ENCODE measurements around the gene UBE2U.
"Not testable (repeated sequence)": the region's sequence is repeated elsewhere in the genome, so short reads cannot be mapped to it uniquely, and the experiment has no call there.

UBE2U gene

DNA sequence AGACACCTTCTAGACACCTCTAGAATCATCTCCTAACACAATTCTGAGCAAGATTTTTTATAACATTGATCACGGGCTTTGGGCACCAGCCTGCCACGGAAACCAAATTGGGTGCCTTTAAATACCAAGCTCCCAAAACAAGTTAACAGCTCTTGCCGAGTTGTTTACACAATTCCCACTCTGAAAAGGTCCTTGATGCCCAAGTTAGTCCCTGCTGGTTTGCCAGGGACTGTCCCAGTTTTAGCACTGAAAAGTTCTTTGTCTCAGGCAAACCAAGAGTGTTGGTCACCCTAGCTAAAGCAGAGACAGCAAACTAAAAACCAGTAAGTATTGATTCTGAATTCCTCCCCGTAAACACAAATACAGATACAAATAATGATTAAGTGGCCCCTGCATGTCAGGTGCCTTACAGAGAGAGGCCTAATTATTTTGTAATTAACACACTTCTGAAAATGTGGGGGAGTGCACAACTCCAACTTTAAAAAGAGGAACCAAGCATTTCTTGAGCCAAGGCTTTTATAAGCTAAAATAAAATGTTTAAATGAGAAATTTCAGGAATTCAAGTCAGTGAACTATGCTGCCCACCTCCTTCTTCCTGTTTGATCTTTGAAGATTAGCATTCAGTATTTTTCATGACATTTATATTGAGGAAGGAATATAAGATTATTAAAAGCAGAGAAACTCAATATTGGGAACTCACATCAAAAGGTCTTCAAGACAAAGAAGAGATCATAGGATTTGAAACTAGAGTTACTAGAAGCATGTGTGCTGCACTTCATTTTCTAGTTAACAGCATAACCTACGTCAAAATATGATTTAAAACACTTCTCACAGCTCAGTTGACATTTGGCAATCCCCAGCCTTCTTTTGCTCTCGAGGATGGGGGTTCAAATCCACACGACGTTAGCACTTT lies 9.0 kb upstream of the UBE2U start:
- no peak for DNase-seq

DNA sequence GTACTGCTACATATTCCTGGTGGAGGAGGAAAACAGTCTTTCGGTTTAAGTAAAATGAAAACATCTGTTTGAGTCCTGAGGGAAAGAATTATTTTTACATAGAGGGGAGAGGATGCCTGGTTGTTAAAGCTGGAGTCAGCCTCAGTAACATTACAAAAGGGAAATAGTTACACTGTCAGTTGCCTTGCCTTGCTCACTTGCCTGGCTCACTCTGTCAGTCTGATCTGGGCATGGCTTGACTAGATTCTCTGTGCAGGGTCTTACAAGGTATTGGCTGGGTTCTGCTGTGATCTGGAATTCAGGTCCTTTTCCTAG lies 8.4 kb upstream of the UBE2U start:
- no peak for DNase-seq

DNA sequence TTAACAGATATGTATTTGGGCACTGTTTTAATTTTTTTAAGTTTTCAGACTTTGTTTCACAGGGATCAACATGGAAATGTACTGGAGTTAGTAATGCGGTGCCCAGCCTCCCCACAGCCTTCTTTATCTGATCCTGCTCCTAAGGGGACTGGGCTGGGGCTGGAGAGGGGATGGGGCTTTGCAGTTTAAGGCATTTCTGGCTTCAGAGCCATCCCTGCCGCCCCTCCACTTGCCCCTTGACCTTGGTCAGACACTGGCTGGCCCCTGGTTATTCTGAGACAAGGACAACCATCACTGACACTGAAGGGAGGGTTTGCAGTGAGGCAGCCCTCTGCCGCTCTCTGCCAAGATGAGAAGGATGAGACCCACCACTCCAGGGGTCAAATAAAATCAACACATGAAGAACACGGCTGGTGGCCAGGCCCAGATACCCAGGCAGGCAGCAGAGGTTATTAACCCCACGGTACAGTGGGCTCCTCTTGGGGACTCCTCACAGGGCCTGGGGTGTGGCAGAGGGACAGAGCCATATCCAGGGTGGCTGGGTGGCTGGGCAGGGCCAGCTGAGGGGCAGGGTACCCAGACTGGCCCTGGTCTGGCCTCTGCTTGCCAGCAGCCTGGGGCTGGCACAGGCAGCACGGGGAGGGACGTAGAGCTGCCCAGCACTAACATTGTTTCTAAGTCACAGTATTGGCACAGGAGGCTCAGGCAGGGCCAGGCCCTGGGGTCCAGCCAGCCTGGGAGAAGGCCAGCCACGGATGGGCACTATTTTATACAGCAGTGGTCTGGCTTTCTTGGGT lies 7.2 kb upstream of the UBE2U start:
- DNase-seq = no peak

DNA sequence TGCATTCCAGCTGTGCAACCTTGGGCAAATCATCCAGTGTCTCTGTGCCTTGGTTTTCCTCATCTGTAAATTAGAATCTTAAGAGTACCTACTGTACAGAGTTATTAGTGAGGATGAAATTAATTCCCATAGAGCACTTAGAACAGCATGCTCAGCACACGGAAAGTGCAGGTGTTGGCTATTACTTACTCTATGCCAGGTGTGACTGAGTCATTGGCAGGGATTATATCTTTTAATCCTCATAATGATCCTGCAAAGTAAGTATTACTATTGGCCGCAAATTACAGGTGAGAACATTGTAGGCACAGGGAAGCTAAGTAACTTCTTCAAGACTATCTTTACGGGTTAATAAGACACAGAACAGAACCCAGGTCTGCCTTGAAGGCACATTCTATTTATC lies 6.3 kb upstream of the UBE2U start:
- no peak for DNase-seq

DNA sequence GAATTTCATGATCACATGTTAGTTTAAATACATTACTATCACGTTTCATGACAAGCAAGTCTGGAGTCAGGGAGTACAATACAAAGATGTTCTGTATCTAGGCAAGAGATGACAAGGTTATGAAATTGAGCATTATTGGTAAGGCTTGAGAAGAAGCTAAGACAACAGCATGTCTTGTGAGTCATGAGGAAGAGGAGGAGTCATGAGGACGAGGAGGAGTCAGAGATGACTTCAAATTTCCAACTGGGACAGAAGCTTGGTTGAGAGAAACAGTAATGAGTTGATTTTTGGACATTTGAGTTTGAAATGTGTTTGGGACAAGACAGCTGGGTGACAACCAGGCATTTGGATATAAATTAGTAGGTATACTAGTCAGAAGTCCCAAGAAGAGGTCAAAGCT lies 4.3 kb upstream of the UBE2U start:
- no peak for DNase-seq

DNA sequence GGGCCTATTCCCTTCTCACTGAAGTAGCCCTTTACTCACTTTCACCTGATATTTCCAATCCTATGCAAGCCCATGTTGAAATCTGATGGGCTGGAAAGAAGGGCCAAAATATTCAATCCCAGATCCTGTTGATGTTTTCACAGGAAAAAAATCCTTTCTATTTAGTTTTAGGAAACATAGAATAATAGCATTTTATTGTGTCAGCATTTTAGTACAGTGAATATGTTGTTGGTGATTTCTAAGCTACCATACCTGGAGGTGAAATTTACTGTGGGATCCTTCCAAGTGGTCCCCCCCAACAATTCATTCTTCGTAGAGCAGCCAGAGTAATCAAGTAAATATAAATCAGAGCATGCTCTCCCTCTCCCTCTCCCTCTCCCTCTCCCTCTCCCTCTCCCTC lies 3.4 kb upstream of the UBE2U start:
- no peak for DNase-seq

DNA sequence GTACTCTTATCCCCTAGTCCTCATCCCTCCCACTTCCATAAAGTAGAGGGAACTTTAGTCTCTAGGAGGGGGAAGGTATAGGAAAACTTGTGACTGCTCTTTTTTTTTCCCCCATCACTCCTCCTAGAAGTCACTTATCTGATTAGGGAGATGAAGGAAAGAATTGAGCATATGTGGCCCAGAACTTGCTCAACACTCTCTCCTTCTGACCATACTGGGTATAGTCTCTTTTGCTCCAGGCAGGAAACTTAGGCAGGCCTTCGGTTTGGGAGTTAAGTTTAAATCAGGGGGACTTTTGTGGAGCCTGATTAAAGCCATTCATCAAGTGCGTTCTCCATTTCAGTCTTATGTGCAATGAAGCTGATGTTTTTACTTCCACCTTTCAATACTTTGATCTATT lies 5.8 kb downstream of the UBE2U start:
- DNase-seq = no peak

DNA sequence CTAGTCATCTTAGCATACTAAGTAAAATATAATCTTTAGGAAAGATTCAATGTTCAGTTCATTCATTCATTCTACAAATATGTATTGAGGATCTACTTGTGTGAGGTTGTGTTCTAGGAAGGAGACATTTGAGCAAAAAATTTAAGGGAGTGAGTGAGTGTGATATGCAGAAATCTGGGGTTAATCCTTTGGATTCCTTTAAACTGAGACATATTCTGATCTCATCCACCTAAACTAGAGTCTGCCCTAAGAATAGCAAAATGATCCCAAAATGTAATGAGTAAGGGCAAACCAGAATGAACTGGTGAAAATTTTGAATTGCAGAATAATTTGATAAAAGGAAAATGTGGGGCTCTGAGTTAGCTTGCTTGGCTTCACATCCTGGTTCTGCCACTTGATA lies 8.6 kb downstream of the UBE2U start:
- DNase-seq = no peak

DNA sequence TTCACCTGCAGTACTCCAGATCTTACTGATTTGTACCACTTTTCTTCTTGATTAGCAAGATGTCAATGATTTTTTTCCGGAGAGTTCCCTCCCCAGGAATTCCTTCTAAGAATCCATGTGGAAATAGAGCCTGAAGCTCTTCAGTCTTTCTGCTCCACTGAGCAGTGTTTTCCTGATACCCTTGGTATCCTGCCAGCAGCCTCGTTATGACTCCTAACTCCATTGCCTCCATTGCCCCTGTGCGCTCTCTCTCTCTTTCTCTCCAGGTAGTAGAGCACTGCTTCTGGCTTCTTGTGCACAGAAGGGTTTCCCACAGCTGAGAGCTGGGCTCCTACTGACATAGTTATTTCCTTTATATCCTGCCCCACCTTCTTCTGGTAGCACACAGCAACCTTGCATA lies 12.2 kb downstream of the UBE2U start:
- DNase-seq = peak; percentile 24

DNA sequence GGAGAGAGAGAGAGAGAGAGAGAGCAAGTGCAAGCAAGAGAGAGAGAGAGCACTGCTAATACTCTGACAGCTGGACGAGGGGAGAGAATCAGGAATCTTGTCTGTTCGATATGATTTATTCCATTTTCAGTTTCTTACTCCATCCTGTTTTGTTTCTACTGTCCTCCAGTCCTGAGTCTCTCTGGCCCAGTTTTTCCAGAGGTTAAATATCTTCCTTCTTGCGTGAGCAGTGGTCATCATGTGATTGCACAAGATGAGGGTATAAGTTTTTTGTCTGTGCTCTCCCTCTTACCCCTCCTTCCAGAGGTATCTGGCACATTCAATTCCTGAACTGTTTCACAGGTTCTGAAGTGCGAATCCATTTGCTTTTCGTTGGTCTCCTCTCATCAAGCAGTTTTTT lies 16.8 kb downstream of the UBE2U start:
- no peak for DNase-seq

DNA sequence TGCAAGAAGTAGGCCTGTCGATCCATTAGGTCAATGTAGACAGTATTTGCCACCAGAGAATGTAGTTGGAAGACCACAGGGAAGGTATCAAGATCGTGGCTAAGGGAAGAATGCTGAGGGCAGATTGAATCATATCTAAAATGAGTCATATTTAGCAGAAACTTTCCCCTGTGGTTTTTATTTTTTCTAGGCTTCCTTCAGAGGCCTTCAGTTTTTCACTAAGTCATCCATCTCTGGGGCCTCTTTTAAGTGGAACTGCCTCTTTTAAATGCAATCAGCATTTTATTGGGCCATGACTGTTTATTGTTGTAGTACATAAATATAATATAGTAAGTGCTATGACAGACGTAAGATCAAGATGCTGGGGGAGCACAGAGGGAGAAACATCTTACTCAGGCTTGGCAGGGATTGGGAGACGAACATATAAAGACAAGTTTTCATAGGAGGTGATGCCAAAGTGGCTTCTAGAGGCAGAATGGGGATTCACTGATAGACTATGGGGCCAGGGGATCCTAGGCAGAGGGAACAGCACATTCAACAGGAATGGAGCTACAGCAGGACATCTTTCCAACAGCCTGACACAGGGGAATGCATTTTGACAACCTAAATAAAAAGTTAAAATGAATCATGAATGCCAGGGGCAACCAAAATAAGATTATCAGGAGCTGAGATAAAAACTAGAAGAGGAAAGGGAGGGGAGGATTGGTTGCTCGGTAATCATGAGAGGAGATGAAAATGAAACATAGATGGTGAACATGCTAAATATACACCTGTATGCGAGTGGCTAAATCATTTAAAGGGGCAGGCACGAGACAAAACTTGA lies 20.1 kb downstream of the UBE2U start:
- no peak for DNase-seq

DNA sequence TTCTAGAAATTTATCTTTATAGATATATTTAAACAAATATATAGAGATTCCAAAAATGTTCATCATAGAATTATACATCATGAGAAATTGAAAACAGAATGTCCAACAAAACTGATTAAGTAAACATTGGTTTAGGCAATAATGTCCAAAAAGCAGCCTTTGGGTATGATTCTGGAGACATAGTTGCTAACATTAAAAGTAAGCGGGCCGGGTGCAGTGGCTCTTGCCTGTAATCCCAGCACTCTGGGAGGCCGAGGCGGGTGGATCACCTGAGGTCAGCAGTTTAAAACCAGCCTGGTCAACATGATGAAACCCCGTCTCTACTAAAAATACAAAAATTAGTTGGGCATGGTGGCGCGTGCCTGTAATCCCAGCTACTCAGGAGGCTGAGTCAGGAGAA lies 20.8 kb downstream of the UBE2U start:
- DNase-seq = not testable (repeated sequence)

DNA sequence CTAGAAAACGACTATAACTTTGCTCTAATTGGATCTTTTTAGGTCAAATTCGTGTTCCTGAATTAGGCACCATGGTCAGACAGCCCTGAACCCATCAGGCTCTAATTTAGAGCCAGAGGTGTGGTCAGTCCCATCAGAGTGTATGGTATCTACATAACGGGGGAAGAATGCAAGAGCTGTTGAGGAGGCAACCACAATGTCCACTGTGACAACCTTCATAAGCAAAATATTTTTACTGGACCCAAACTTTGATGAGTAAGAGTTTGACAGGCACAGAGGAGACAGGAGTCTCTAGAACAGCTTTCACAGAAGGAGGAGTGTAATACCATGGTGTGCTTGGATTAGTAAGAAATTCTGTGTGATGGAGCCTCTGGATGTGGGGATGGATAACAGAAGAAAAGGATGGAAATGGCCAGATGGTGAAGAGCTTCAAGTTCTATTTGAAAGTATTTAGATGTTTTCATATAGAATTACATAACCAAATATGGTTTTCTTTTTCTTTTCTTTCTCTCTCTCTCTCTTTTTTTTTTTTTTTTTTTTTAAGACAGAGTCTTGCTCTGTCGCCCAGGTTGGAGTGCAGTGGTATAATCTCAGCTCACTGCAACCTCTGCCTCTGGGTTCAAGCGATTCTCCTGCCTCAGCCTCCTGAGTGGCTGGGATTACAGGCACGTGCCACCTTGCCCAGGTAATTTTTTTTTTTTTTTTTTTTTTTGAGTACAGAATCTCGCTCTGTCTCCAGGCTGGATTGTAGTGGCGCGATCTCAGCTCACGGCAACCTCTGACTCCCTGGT lies 24.9 kb downstream of the UBE2U start:
- no peak for DNase-seq

DNA sequence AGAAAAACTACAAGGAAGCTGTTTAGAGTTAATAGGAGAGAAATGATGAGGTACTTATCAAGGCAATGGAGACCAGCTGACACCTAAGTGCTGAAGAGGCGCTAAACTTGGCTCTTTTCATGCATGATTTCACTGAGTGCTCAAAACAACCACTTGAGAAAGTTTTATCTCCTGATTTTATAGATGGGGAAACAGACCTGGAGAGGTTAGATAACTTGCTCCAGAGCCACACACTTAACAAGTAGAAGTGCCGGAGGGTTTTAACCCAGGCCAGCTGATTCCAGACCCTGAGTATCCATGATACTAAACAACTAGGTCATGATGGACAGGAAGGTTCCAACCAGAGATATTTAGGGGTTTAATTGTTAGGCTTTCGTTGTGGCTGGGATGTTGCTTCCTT lies 25.9 kb downstream of the UBE2U start:
- peak; percentile 96 for DNase-seq

DNA sequence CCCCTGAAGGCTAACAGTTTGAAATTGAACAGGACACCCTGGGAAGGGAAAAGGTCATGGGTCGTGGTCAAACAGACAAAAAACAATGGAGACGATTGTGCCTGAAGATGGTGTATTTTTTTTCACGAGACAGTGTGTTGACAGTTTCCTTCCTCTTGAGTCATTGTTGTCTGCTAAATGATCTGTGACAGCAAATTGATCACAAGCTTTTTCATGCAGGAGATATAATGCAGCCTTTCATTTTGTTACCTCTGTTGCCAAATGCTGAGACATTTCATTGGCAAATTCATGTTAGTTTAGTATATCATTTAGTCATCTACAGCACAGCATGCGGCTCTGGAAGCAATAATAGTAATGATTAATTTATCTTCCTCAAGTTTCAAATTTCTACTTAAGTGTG lies 27.7 kb downstream of the UBE2U start:
- DNase-seq = peak; percentile 95

DNA sequence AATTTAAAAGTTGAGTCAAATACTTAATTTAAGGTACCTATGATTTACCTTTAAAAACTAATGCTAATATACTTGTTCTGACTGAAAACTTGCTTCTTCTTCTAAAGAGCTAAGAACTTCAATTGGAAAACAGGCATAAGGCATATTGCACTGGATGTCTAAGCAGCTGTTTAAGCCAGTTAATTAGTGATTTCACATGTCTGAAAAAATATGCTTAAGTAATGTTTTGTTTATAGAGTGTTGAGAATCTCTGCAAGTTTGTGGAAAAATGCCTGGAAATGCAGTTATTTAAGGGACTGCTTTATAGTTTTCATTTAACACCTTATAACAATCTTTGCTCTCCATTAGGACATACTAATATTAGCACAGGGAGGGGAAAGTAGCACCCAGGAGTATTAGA lies 28.2 kb downstream of the UBE2U start:
- no peak for DNase-seq

DNA sequence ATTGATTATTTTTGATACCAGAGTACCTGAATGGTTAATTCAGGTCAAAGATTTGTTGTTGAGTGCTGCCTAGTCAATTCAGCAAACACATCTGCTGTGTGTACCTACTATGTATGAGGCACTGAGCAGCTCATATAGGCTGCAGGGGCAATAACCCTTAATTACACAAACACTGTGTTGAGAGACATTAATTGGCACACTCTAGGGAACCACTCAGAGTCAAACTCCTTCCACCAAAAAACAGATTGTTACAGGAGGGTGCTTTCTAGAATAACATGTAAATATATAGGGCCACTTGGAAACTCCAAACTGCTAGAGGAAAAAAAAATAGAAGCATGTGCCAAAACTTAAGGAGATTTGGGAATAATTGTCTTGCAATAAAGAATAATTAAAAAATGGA lies 31.3 kb downstream of the UBE2U start:
- no peak for DNase-seq

DNA sequence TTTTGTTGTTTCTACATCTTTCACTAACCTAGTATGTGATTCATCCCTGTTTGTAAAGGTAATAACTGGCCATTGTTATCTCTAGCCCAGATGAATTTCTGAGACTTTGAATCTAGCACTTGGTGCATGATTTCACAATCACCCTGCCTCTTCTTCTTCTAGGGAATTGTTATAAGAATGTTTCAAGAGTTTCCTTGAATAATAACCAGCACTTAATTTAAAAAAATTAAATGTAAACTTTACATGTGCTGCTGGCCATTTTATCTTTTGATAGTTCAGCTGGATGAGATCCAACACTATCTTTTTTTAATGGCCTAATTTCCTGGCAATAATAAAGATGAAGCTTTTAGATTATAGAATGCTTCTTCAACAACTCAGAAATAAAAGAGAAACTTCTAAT lies 31.8 kb downstream of the UBE2U start:
- no peak for DNase-seq

DNA sequence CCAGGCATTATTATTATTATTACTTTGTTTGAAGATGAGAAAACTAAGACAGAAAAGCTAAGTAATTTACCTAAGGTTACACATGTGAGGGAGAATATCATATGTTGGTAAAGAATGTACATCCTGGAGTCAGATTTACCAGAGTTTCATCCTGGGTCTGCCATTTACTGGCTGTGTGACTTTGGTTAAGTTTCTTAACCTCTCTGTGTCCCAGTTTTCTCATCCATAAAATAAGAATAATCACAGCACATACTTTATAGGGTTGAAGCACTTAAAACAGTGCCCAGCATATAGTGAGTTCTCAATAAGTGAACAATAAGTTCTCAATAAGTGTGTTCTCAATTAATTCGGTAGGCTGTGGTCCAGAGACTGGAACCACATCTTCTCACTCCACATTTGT lies 32.5 kb downstream of the UBE2U start:
- no peak for DNase-seq

DNA sequence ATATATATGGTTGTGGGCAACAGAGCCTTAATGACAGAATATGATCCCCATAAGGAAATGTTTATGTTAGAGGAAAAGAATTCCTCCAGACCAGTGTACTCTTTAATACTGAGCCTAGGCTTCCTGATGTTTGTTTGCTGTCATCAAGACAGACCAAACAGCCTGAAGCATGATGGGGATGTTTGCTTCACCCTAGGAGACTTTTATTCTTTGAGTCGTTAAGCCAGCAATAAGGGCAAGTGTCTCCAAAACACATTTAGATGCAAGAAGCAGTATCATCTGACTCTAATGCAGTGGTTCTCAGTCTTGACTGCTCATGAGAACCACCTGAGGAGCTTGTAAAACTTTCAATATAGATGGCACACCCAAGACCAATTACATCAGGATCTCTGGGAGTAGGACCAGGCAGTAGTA lies 33.1 kb downstream of the UBE2U start:
- DNase-seq = no peak

DNA sequence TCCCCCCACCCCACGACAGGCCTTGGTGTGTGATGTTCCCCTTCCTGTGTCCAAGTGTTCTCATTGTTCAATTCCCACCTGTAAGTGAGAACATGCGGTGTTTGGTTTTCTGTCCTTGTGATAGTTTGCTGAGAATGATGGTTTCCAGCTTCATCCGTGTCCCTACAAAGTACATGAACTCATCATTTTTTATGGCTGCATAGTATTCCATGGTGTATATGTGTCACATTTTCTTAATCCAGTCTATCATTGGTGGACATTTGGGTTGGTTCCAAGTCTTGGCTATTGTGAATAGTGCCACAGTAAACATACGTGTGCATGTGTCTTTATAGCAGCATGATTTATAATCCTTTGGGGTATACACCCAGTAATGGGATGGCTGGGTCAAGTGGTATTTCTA lies 36.1 kb downstream of the UBE2U start:
- DNase-seq = not testable (repeated sequence)

DNA sequence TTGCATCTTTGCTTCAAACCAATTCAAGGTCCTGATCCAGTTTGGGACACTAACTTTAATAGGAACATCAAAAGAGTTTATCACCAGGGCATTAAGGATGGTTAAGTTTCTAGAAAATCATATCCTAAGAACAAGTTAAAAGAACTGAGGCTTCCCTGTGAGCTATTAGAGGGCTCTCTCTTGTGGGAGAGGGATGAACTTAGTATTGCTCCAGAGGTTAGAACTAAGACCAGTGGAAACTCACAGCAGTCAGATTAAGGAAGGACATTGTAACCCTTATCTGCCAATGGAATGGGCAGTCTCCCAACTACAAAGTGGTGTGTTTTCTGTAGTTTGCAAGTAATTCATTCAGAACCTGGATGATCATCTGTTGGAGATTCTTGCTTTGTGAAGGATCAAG lies 36.8 kb downstream of the UBE2U start:
- DNase-seq = no peak

DNA sequence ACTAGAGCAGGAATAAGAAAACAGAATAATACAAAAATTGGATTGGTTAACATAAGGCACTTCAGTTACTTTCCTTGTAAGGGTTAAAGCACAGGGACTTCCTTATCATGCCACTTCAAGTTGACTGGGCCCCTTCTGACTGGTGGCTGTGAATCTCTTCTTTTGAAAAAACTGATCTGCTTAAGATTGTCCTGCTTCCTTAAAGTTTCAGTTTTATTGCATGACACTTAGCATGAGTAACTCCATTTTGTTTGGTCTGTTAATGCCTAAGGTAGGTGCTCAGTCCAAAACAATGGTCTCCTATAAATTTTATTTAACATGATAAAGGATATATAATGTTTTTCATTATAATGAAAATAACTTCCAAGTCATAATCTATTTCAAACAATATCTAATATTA lies 37.6 kb downstream of the UBE2U start:
- DNase-seq = no peak

Measured in NCI-H510A treated with DMSO at 0.1 percent for 48 hours (cell line).